CD14-positive monocyte (primary cell): ENCODE measurements around the gene BCL2L2. TPM values are rescaled to one million over a fixed set of nuclear protein-coding genes. Genes with fewer than 3 reads are reported as not detected.
"Not testable (repeated sequence)": the region's sequence is repeated elsewhere in the genome, so short reads cannot be mapped to it uniquely, and the experiment has no call there.

ENCODE experiments used
- DNase-seq, 3 donors: peaks; one replicate each; pipeline ENCODE4 v3.0.0-alpha.2; 2011 to 2022
- H2AFZ ChIP-seq: 2 replicates; pipeline ENCODE4 v1.6.0; 2012; ENCODE audit warnings: mild to moderate bottlenecking, low read depth, low read length, inconsistent platforms; ENCODE audit not compliant: insufficient read depth, poor library complexity, severe bottlenecking
- H3K27ac ChIP-seq, 2 donors: 1 replicate in 1 of 2; 2 replicates in 1 of 2; pipeline ENCODE4 v1.5.1; 2012 to 2013; ENCODE audit warnings: low read length in 2 of 2, control low read depth in 1 of 2, inconsistent platforms in 1 of 2, low read depth in 1 of 2, mild to moderate bottlenecking in 1 of 2
- H3K27me3 ChIP-seq, 2 donors: one replicate each; pipeline versions ENCODE4 v1.6.0 to v1.6.1; 2011 to 2013; ENCODE audit warnings: low read length in 2 of 2; ENCODE audit not compliant: control insufficient read depth in 2 of 2, insufficient read depth in 2 of 2
- H3K36me3 ChIP-seq, 2 donors: replicated peaks in 1 of 2; 1 replicate in 1 of 2; 2 replicates in 1 of 2; pipeline versions ENCODE4 v1.5.1 to v1.6.1; 2012 to 2013; ENCODE audit warnings: low read length in 2 of 2, control low read depth in 1 of 2, inconsistent platforms in 1 of 2, mild to moderate bottlenecking in 1 of 2; ENCODE audit not compliant: insufficient read depth in 2 of 2, control insufficient read depth in 1 of 2
- H3K4me1 ChIP-seq, 2 donors: 1 replicate in 1 of 2; 2 replicates in 1 of 2; pipeline versions ENCODE4 v1.5.1 to v1.6.1; 2012 to 2013; ENCODE audit warnings: low read length in 2 of 2, control low read depth in 1 of 2, inconsistent platforms in 1 of 2, mild to moderate bottlenecking in 1 of 2, moderate library complexity in 1 of 2; ENCODE audit not compliant: insufficient read depth in 2 of 2, control insufficient read depth in 1 of 2
- H3K4me2 ChIP-seq: replicated peaks from 2 replicates; pipeline ENCODE3; 2012; ENCODE audit warnings: low read length, moderate library complexity, mild to moderate bottlenecking; ENCODE audit not compliant: poor library complexity, severe bottlenecking; ENCODE audit errors: extremely low read depth
- H3K4me3 ChIP-seq, 3 experiments: fragments of 200-600 bp in 1 of 3; sonication (generic) in 1 of 3; replicated peaks in 1 of 3; 1 replicate in 2 of 3; 2 replicates in 1 of 3; pipeline ENCODE4 v1.5.1; 2011 to 2013; ENCODE audit warnings: low read length in 3 of 3, mild to moderate bottlenecking in 3 of 3, control low read depth in 2 of 3, low read depth in 2 of 3, inconsistent platforms in 1 of 3, moderate library complexity in 1 of 3
- H3K79me2 ChIP-seq: 2 replicates; pipeline ENCODE4 v1.6.0; 2012; ENCODE audit warnings: mild to moderate bottlenecking, control low read depth, inconsistent platforms, low read length, moderate library complexity; ENCODE audit not compliant: insufficient read depth
- H3K9ac ChIP-seq: 2 replicates; pipeline ENCODE4 v1.6.0; 2017; ENCODE audit warnings: low read length, mild to moderate bottlenecking; ENCODE audit not compliant: insufficient read depth, poor library complexity, severe bottlenecking
- H3K9me3 ChIP-seq, 2 donors: replicated peaks in 1 of 2; 1 replicate in 1 of 2; 2 replicates in 1 of 2; pipeline versions ENCODE4 v1.5.1 to v1.6.1; 2012 to 2013; ENCODE audit warnings: low read length in 2 of 2, control low read depth in 1 of 2; ENCODE audit not compliant: control insufficient read depth in 1 of 2, insufficient read depth in 1 of 2
- H4K20me1 ChIP-seq: 2 replicates; pipeline ENCODE4 v1.6.0; 2012; ENCODE audit warnings: mild to moderate bottlenecking, low read length, control low read depth, moderate library complexity; ENCODE audit not compliant: insufficient read depth
- H3K27ac Mint-ChIP-seq, 7 donors: one replicate each; pipeline ENCODE4 v1.8.0; 2020; ENCODE audit warnings: mild to moderate bottlenecking in 7 of 7, mixed read lengths in 7 of 7, moderate library complexity in 6 of 7, inconsistent platforms in 2 of 7
- H3K27me3 Mint-ChIP-seq, 3 donors: one replicate each; pipeline ENCODE4 v1.8.0; 2021 to 2022; ENCODE audit warnings: low read depth in 3 of 3, mild to moderate bottlenecking in 3 of 3, mixed read lengths in 3 of 3, moderate library complexity in 3 of 3, inconsistent platforms in 1 of 3
- H3K36me3 Mint-ChIP-seq, 2 donors: one replicate each; pipeline ENCODE4 v1.8.0; 2020; ENCODE audit warnings: mixed read lengths in 2 of 2, inconsistent platforms in 1 of 2, mild to moderate bottlenecking in 1 of 2
- H3K4me1 Mint-ChIP-seq: one replicate; pipeline ENCODE4 v1.8.0; 2020; ENCODE audit warnings: mild to moderate bottlenecking, mixed read lengths
- H3K4me3 Mint-ChIP-seq, 2 donors: one replicate each; pipeline ENCODE4 v1.8.0; 2020; ENCODE audit warnings: mild to moderate bottlenecking in 2 of 2, mixed read lengths in 2 of 2, moderate library complexity in 1 of 2
- H3K9me3 Mint-ChIP-seq, 7 donors: one replicate each; pipeline ENCODE4 v1.8.0; 2020 to 2022; ENCODE audit warnings: mixed read lengths in 7 of 7, mild to moderate bottlenecking in 6 of 7, moderate library complexity in 6 of 7, inconsistent platforms in 2 of 7
- CTCF ChIP-seq: fragments of 200-600 bp; IDR thresholded peaks from one replicate; pipeline ENCODE4 v1.8.0; 2022; ENCODE audit warnings: antibody characterized with exemption, mild to moderate bottlenecking
- WGBS: methylation state at CpG from one replicate; pipeline ENCODE4 v1.1.5; 2013; ENCODE audit warnings: missing lambda C conversion rate; ENCODE audit not compliant: insufficient coverage; 5-methylcytosine and 5-hydroxymethylcytosine counted together
- intact Hi-C, 2 donors: fragments of 100-400 bp; cut with micrococcal nuclease; formaldehyde crosslinking; loops; one replicate each; pipeline versions ENCODE4 v1.15.0 to v1.15.1; 2023
- polyA plus RNA-seq, 3 donors: library from polyadenylated mRNA; depleted of rRNA in 1 of 3; unstranded in 2 of 3; stranded (reverse) in 1 of 3; fragments of 300-500 nt in 2 of 3; fragments of >200 nt in 1 of 3; fragmentation: Illumina TruSeq in 2 of 3; gene quantifications; 1 replicate in 2 of 3; 2 replicates in 1 of 3; pipeline ENCODE4 v1.2.3, GENCODE V29; 2012 to 2021

BCL2L2 gene
- polyA plus RNA-seq, 3 donors: 0.90 to 23.7 (median 1.4) TPM

GRCh38 chr14:23277189-23277588 is 29.4 kb upstream of the BCL2L2 start:
- Histone ChIP-seq H3K4me2 (no peak overlapping the region), H3K27ac (no peak overlapping the region), H3K27me3 (no peaks in the 10 kb centered on the region), H2AFZ (no peak overlapping the region), H3K79me2 (peaks cover under 1% of the 10 kb centered on the region), H4K20me1 (peaks cover 5% of the 10 kb centered on the region), H3K4me3 (no peak overlapping the region), H3K9me3 (no peaks in the 10 kb centered on the region), H3K9ac (no peak overlapping the region), H3K4me1 (no peaks in the 10 kb centered on the region), H3K36me3 (peaks cover 6 to 17% of the 10 kb centered on the region in 2 donors)
- peaks cover 0 to 3% (median 3%) of the 10 kb centered on the region in 3 donors for H3K27me3 Mint-ChIP-seq
- peaks cover 18 to 21% of the 10 kb centered on the region in 2 donors for H3K36me3 Mint-ChIP-seq
- WGBS: 100% methylated on average over 2 of the region's 3 CpGs
- peaks cover 0 to 2% (median 0%) of the 10 kb centered on the region in 7 donors for H3K9me3 Mint-ChIP-seq
- no peak overlapping the region for H3K27ac Mint-ChIP-seq
- H3K4me3 Mint-ChIP-seq: no peak overlapping the region
- peaks cover 12% of the 10 kb centered on the region for H3K4me1 Mint-ChIP-seq
- TF ChIP-seq CTCF: no peak
- no peak for DNase-seq
- intact Hi-C loops: no loop called here

GRCh38 chr14:23277928-23278327 is 28.7 kb upstream of the BCL2L2 start:
- H4K20me1 ChIP-seq, H3K27me3 Mint-ChIP-seq, H3K27ac ChIP-seq, H3K4me3 ChIP-seq, H3K4me1 ChIP-seq, H3K4me2 ChIP-seq, H3K27ac Mint-ChIP-seq, H3K9me3 ChIP-seq, intact Hi-C loops, H3K9ac ChIP-seq, H3K9me3 Mint-ChIP-seq, H2AFZ ChIP-seq, H3K79me2 ChIP-seq, DNase-seq, H3K27me3 ChIP-seq, H3K4me3 Mint-ChIP-seq: not testable (repeated sequence)
- peaks cover 6 to 22% of the 10 kb centered on the region in 2 donors for H3K36me3 ChIP-seq
- no CpG with 5 or more reads among the region's 6 CpGs for WGBS
- Mint-ChIP-seq H3K4me1 (peaks cover 12% of the 10 kb centered on the region), H3K36me3 (peaks cover 18 to 21% of the 10 kb centered on the region in 2 donors)
